ENCODE data around the gene DLGAP1.

Gene DLGAP1

DNA sequence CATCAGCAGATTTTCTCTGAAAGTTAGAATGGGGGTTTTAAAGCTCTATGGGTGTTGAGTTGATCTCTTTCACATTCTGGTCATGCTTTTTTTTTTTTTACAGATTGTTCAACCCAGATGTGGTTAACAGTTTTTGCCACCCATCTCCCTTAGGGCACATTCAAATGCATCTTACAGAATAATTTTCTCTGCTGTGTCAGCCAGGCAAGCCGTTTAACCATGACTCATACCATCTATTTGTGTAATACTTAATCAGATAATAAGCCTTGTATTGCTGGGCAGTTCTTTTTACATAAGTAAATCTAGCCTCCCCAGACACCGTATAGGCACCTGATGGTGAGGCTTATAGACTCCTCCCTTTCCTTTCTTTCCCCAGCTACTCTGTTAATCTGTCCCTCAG is 943.1 kb downstream of the DLGAP1 start:
- H3K9ac ChIP-seq (ENCODE audit: low read length), result 0 out of 2 replicates have a peak overlapping the region, but pooled peaks have one; percentile 6
- TF ChIP-seq CTCF (IDR thresholded peaks at IDR 0.05; ENCODE audit: low read depth, low read length), result no peak
- no peak for TF ChIP-seq EZH2phosphoT487 (IDR thresholded peaks at IDR 0.05; ENCODE audit: low read depth)
- peak overlapping the region; percentile 75 for H3K27ac ChIP-seq (ENCODE audit: low read length)
- H3K9me3 ChIP-seq (ENCODE audit: insufficient read depth, low read length), result peaks cover 8% of the 10 kb centered on the region; the same call in 1 of the 2 replicates
- peaks cover 18% of the 10 kb centered on the region for H3K36me3 ChIP-seq (replicated peaks; ENCODE audit: low read depth, low read length)
- no peak overlapping the region for H2AFZ ChIP-seq (ENCODE audit: low read depth, low read length)
- H3K4me3 ChIP-seq (ENCODE audit: low read length), result no peak overlapping the region
- H3K4me2 ChIP-seq (ENCODE audit: low read length), result peak overlapping the region; percentile 39
- no peaks in the 10 kb centered on the region for H3K79me2 ChIP-seq (ENCODE audit: low read length)
- H3K4me1 ChIP-seq (ENCODE audit: low read length), result peaks cover 42% of the 10 kb centered on the region
- no peaks in the 10 kb centered on the region for H4K20me1 ChIP-seq (ENCODE audit: insufficient read depth, low read length)
- no peaks in the 10 kb centered on the region for H3K27me3 ChIP-seq (ENCODE audit: low read depth, low read length)

DNA sequence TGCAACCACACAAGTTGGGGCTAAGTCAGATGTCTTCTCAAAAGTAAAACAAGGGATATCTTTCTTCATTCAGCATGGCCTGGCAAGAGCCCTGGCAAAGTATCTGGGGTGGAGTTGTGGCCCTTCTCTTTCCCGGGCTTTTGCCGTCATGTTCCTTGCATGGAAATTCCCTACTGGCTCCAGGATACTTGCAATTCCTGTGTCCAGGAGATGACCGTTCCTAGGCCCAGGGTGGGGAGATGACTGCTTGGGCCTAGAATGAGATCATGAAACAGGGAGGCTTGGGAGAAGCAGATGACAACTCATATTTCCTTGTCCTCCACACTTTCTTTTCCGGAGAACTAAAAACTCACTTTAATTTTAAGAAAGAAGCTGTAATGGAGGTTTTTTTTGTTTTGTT is 944.2 kb downstream of the DLGAP1 start:
- Histone ChIP-seq H3K9ac (ENCODE audit: low read length) (no peak overlapping the region), H2AFZ (ENCODE audit: low read depth, low read length) (no peak overlapping the region), H3K4me1 (ENCODE audit: low read length) (peaks cover 42% of the 10 kb centered on the region), H3K4me2 (ENCODE audit: low read length) (no peak overlapping the region), H3K27ac (ENCODE audit: low read length) (no peak overlapping the region), H3K27me3 (ENCODE audit: low read depth, low read length) (no peaks in the 10 kb centered on the region), H3K36me3 (replicated peaks; ENCODE audit: low read depth, low read length) (peaks cover 18% of the 10 kb centered on the region), H3K4me3 (ENCODE audit: low read length) (no peak overlapping the region), H3K79me2 (ENCODE audit: low read length) (no peaks in the 10 kb centered on the region), H4K20me1 (ENCODE audit: insufficient read depth, low read length) (no peaks in the 10 kb centered on the region), H3K9me3 (ENCODE audit: insufficient read depth, low read length) (peaks cover 8% of the 10 kb centered on the region; the same call in 1 of the 2 replicates)
- TF ChIP-seq CTCF (IDR thresholded peaks at IDR 0.05; ENCODE audit: low read depth, low read length), result no peak
- no peak for TF ChIP-seq EZH2phosphoT487 (IDR thresholded peaks at IDR 0.05; ENCODE audit: low read depth)

GRCh38 chr18:3510024-3510423 is 945.1 kb downstream of the DLGAP1 start:
- TF ChIP-seq EZH2phosphoT487 (IDR thresholded peaks at IDR 0.05; ENCODE audit: low read depth), result no peak
- TF ChIP-seq CTCF (IDR thresholded peaks at IDR 0.05; ENCODE audit: low read depth, low read length), result no peak
- Histone ChIP-seq H3K4me2 (ENCODE audit: low read length) (no peak overlapping the region), H3K27ac (ENCODE audit: low read length) (no peak overlapping the region), H3K27me3 (ENCODE audit: low read depth, low read length) (no peaks in the 10 kb centered on the region), H2AFZ (ENCODE audit: low read depth, low read length) (no peak overlapping the region), H3K79me2 (ENCODE audit: low read length) (no peaks in the 10 kb centered on the region; the same call in 1 of the 2 replicates), H4K20me1 (ENCODE audit: insufficient read depth, low read length) (no peaks in the 10 kb centered on the region), H3K4me3 (ENCODE audit: low read length) (no peak overlapping the region), H3K9ac (ENCODE audit: low read length) (no peak overlapping the region), H3K36me3 (replicated peaks; ENCODE audit: low read depth, low read length) (peaks cover 18% of the 10 kb centered on the region), H3K9me3 (ENCODE audit: insufficient read depth, low read length) (peaks cover 8% of the 10 kb centered on the region; the same call in 1 of the 2 replicates), H3K4me1 (ENCODE audit: low read length) (peaks cover 42% of the 10 kb centered on the region)

GRCh38 chr18:3508576-3509549 is 946.2 kb downstream of the DLGAP1 start:
- H3K36me3 ChIP-seq (replicated peaks; ENCODE audit: low read depth, low read length), result peaks cover 22% of the 10 kb centered on the region
- H3K4me2 ChIP-seq (ENCODE audit: low read length), result no peak overlapping the region
- no peaks in the 10 kb centered on the region for H3K27me3 ChIP-seq (ENCODE audit: low read depth, low read length)

More at GRCh38 chr18:3508576-3509549, 946.2 kb downstream of the DLGAP1 start:
- H3K79me2 ChIP-seq (ENCODE audit: low read length), result no peaks in the 10 kb centered on the region; the same call in 1 of the 2 replicates
- no peak overlapping the region for H3K4me3 ChIP-seq (ENCODE audit: low read length)
- H4K20me1 ChIP-seq (ENCODE audit: insufficient read depth, low read length), result no peaks in the 10 kb centered on the region
- no peak overlapping the region for H2AFZ ChIP-seq (ENCODE audit: low read depth, low read length)
- no peak for TF ChIP-seq CTCF (IDR thresholded peaks at IDR 0.05; ENCODE audit: low read depth, low read length)
- TF ChIP-seq EZH2phosphoT487 (IDR thresholded peaks at IDR 0.05; ENCODE audit: low read depth), result no peak
- no peak overlapping the region for H3K27ac ChIP-seq (ENCODE audit: low read length)
- H3K9me3 ChIP-seq (ENCODE audit: insufficient read depth, low read length), result peaks cover 8% of the 10 kb centered on the region; the same call in 1 of the 2 replicates
- peaks cover 31% of the 10 kb centered on the region for H3K4me1 ChIP-seq (ENCODE audit: low read length)
- no peak overlapping the region for H3K9ac ChIP-seq (ENCODE audit: low read length)
